ENCODE results near the gene YEATS2. TPM values are rescaled to one million over a fixed set of nuclear protein-coding genes. Genes with fewer than 3 reads are reported as not detected.

The YEATS2 gene
- polyA plus RNA-seq = 1 to 10 TPM; 5.8 to 9.0 TPM

DNA sequence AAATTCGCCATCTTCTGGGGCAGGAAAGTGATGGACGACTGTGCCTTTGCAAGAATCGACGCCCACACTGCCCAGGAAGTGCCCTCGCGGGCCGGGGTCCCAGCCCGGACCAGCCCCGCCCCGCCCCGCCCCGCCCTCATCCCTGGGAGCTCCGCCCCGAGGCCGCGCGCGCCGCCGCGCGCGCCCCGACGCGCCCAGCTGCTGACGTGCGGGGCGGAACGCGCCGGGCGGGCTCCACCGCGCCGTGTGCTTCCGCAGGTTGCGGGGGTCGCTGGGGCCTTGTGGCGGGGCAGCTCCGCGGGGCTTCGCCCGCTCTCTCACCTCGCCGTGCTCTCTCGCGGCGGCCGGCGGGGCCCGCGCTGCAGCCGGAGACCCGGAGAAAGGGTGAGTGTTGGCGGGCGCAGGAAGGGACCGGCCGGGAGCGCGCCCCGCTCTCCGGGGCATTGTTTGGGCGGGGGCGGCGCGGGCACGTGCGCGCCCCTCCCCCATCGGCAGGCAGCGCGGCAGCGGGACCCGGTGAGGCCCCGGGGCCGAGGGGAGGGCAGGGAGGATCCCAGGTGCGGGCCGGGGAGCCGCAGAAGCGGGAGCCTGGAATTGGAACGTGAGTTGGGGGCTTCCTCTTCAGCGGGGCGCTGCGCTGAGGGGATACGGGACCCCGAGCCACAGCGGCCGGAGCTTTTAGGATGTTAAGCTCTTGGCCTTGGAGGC lies at the start of gene YEATS2:
Gene YEATS2, plus strand, starts transcription at position 188 of the 708 bp plus-strand sequence. CDS start 17,366 bp downstream, outside the sequence.
- H3K9me3 ChIP-seq (ENCODE audit: control insufficient read depth in 2 of 2, insufficient read depth in 1 of 2, low read depth in 1 of 2, low read length in 1 of 2) = no peaks in the 10 kb centered on the region
- H3K36me3 ChIP-seq (ENCODE audit: control insufficient read depth in 2 of 2, insufficient read depth in 2 of 2, low read length in 1 of 2) = no peaks in the 10 kb centered on the region
- H3K4me1 ChIP-seq (ENCODE audit: control insufficient read depth in 2 of 2, insufficient read depth in 2 of 2, low read length in 1 of 2) = peaks cover 0 to 2% of the 10 kb centered on the region in 2 donors
- H3K27ac ChIP-seq (ENCODE audit: low read depth in 2 of 2, low read length in 1 of 2) = peak within 1 kb of the TSS; percentile 82 to 88
- H3K4me3 ChIP-seq (ENCODE audit: low read depth in 1 of 2, low read length in 2 of 2) = peak within 1 kb of the TSS; percentile 87 to 99
- no peaks in the 10 kb centered on the region for H3K27me3 ChIP-seq (ENCODE audit: control insufficient read depth in 1 of 2, insufficient read depth in 2 of 2, low read length in 2 of 2)
- WGBS, 2 donors = 1% methylated on average over 55 to 89 of the region's 89 CpGs

DNA sequence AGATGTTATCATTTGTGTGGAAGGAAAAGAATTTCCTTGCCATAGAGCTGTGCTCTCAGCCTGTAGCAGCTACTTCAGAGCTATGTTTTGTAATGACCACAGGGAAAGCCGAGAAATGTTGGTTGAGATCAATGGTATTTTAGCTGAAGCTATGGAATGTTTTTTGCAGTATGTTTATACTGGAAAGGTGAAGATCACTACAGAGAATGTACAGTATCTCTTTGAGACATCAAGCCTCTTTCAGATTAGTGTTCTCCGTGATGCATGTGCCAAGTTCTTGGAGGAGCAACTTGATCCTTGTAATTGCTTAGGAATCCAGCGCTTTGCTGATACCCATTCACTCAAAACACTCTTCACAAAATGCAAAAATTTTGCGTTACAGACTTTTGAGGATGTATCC lies 47.0 kb upstream of the YEATS2 start:
- H3K4me1 ChIP-seq (ENCODE audit: control insufficient read depth in 2 of 2, insufficient read depth in 2 of 2, low read length in 1 of 2) = no peaks in the 10 kb centered on the region
- H3K9me3 ChIP-seq (ENCODE audit: control insufficient read depth in 2 of 2, insufficient read depth in 1 of 2, low read depth in 1 of 2, low read length in 1 of 2) = peaks cover 3 to 10% of the 10 kb centered on the region in 2 donors
- no peak overlapping the region for H3K27ac ChIP-seq (ENCODE audit: low read depth in 2 of 2, low read length in 1 of 2)
- peaks cover 0 to 9% of the 10 kb centered on the region in 2 donors for H3K36me3 ChIP-seq (ENCODE audit: control insufficient read depth in 2 of 2, insufficient read depth in 2 of 2, low read length in 1 of 2)
- no peak overlapping the region for H3K4me3 ChIP-seq (ENCODE audit: low read depth in 1 of 2, low read length in 2 of 2)
- 94 to 96% methylated on average over 4 of the region's 4 CpGs for WGBS, 2 donors
- H3K27me3 ChIP-seq (ENCODE audit: control insufficient read depth in 1 of 2, insufficient read depth in 2 of 2, low read length in 2 of 2) = no peaks in the 10 kb centered on the region

DNA sequence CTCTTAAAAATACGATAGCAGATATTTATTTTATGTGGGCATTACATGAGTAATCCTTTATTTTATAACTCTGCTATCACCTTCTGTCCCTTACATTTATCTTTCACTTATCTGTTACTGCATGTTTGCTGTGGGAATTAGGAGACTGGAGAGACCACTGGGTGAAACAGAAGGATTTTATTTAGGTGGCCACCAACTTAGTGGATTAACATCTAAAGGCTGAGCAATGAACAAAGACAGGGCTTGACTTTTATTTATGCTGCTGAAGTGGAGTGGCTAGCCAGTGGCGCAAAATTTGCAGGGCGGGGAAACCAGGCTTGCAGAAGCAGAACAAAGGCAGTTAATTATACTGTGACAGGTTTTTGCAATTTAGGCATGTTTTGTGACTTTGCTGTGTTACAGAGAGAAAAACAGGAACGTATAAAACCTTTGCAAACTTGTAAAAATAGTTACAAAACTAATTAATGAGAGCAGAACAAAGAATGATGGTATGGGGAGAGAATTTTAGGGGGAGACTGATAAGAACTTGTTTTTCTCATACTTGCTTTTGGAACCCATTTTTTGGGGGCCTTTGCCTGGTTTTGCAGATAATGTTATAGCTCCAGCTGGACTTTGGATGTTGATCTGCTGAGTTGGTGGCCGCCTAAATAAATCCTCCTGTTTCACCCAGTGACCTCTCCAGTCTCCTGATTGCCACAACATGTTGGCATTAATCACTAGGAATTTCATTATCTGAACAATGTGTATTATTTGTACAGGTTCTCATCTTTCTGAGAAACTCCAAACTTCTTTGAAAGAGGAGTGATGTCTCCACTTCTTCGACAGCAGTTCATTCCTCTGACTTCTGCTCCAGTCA lies 44.2 kb upstream of the YEATS2 start:
- Histone ChIP-seq H3K9me3 (ENCODE audit: control insufficient read depth in 2 of 2, insufficient read depth in 1 of 2, low read depth in 1 of 2, low read length in 1 of 2) (peaks cover 3 to 10% of the 10 kb centered on the region in 2 donors), H3K4me3 (ENCODE audit: low read depth in 1 of 2, low read length in 2 of 2) (no peak overlapping the region), H3K27me3 (ENCODE audit: control insufficient read depth in 1 of 2, insufficient read depth in 2 of 2, low read length in 2 of 2) (no peaks in the 10 kb centered on the region), H3K27ac (ENCODE audit: low read depth in 2 of 2, low read length in 1 of 2) (no peak overlapping the region), H3K36me3 (ENCODE audit: control insufficient read depth in 2 of 2, insufficient read depth in 2 of 2, low read length in 1 of 2) (peaks cover 0 to 9% of the 10 kb centered on the region in 2 donors), H3K4me1 (ENCODE audit: control insufficient read depth in 2 of 2, insufficient read depth in 2 of 2, low read length in 1 of 2) (no peaks in the 10 kb centered on the region)
- WGBS, 2 donors = 86 to 97% methylated on average over 6 of the region's 6 CpGs

DNA sequence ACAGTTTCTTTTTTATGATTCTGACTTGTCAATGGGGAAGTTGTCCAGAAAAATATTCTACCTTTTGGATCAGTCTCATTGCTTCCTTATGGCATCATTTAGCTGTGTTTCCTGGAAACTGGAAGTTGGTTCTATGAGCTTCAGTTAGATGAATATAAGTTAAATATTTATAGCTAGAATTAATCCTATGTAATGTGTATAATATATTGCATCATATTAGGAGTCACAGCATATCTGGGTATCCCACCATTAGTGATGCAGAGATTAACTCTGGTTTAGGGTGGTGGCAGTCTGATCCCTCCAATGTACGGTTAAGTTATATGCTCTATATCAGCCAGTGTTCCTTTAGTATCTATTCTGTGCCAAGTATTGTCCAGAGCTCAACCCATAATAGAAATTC lies 42.9 kb upstream of the YEATS2 start:
- 95 to 100% methylated on average over 1 of the region's 1 CpG for WGBS, 2 donors

DNA sequence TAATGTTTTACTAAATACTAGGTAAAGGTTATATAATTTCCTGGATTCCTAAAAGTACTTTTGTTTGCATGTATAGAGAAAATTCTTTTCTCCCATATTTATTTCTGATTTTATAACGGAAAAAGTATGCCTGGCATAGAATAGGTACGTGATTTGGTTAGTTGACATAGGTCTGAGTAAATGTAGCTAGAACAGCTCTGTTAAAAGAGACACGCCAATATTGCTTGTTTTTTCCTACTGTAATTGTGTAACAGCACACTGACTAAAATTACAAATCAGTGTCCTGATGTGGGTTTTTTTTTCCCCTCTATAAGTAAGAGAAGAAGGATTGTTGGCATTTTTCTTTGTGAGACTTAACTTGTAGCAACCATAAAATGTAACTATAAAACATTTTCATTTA lies 35.5 kb upstream of the YEATS2 start:
- no peak overlapping the region for H3K27ac ChIP-seq (ENCODE audit: low read depth in 2 of 2, low read length in 1 of 2)
- peaks cover under 1 to 1% of the 10 kb centered on the region in 2 donors for H3K36me3 ChIP-seq (ENCODE audit: control insufficient read depth in 2 of 2, insufficient read depth in 2 of 2, low read length in 1 of 2)
- no peaks in the 10 kb centered on the region for H3K4me1 ChIP-seq (ENCODE audit: control insufficient read depth in 2 of 2, insufficient read depth in 2 of 2, low read length in 1 of 2)
- H3K9me3 ChIP-seq (ENCODE audit: control insufficient read depth in 2 of 2, insufficient read depth in 1 of 2, low read depth in 1 of 2, low read length in 1 of 2) = no peaks in the 10 kb centered on the region
- H3K4me3 ChIP-seq (ENCODE audit: low read depth in 1 of 2, low read length in 2 of 2) = no peak overlapping the region
- WGBS, 2 donors = 35 to 89% methylated on average over 3 of the region's 3 CpGs
- no peaks in the 10 kb centered on the region for H3K27me3 ChIP-seq (ENCODE audit: control insufficient read depth in 1 of 2, insufficient read depth in 2 of 2, low read length in 2 of 2)

More for the DNA sequence above, 42.9 kb upstream of the YEATS2 start:
- peaks cover 3 to 10% of the 10 kb centered on the region in 2 donors for H3K9me3 ChIP-seq (ENCODE audit: control insufficient read depth in 2 of 2, insufficient read depth in 1 of 2, low read depth in 1 of 2, low read length in 1 of 2)
- peaks cover 0 to 9% of the 10 kb centered on the region in 2 donors for H3K36me3 ChIP-seq (ENCODE audit: control insufficient read depth in 2 of 2, insufficient read depth in 2 of 2, low read length in 1 of 2)
- H3K4me3 ChIP-seq (ENCODE audit: low read depth in 1 of 2, low read length in 2 of 2) = no peak overlapping the region
- H3K27ac ChIP-seq (ENCODE audit: low read depth in 2 of 2, low read length in 1 of 2) = no peak overlapping the region
- no peaks in the 10 kb centered on the region for H3K27me3 ChIP-seq (ENCODE audit: control insufficient read depth in 1 of 2, insufficient read depth in 2 of 2, low read length in 2 of 2)
- H3K4me1 ChIP-seq (ENCODE audit: control insufficient read depth in 2 of 2, insufficient read depth in 2 of 2, low read length in 1 of 2) = no peaks in the 10 kb centered on the region

DNA sequence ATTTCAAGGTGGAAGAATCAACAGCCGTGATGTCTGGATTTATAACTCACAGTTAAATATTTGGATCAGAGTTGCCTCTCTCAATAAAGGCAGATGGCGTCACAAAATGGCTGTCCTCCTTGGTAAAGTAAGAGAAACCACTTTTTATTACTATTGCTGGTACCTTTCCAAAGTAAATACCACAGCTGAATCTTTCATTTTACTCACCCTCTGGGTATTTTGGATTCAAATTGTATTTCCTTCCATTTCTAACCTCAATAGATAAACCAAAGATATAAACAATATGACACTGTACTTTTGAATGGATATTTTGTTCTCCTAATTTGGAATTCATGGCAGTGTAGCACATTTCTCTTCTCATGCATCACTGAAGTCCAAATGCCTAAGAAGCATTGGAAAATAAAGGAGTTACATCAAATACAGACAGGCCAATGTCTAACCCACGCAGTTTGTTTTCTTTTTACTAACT lies 32.6 kb upstream of the YEATS2 start:
- Histone ChIP-seq H3K36me3 (ENCODE audit: control insufficient read depth in 2 of 2, insufficient read depth in 2 of 2, low read length in 1 of 2) (peaks cover 4 to 7% of the 10 kb centered on the region in 2 donors), H3K9me3 (ENCODE audit: control insufficient read depth in 2 of 2, insufficient read depth in 1 of 2, low read depth in 1 of 2, low read length in 1 of 2) (no peaks in the 10 kb centered on the region), H3K4me3 (ENCODE audit: low read depth in 1 of 2, low read length in 2 of 2) (no peak overlapping the region), H3K27ac (ENCODE audit: low read depth in 2 of 2, low read length in 1 of 2) (no peak overlapping the region), H3K27me3 (ENCODE audit: control insufficient read depth in 1 of 2, insufficient read depth in 2 of 2, low read length in 2 of 2) (no peaks in the 10 kb centered on the region), H3K4me1 (ENCODE audit: control insufficient read depth in 2 of 2, insufficient read depth in 2 of 2, low read length in 1 of 2) (no peaks in the 10 kb centered on the region)
- WGBS, 2 donors = 49 to 58% methylated on average over 3 of the region's 3 CpGs

DNA sequence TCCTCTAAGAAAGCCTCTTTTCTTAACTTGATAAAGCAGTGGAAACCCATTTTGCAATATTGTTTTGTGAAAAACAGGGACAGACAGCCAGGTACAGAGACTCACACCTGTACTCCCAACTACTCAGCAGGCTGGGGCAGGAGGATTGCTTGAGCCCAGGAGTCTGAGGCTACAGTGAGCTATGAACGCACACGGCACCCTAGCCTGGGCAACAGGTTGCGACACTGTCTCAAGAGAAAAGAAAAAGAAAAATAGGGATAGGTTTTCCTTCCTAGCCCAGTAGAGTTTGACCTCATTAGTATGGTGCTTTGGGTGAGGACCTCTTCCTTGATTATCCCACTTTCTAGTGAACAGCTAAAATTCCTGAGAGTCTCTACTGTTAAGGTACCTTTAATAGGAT lies 17.5 kb upstream of the YEATS2 start:
- Histone ChIP-seq H3K36me3 (ENCODE audit: control insufficient read depth in 2 of 2, insufficient read depth in 2 of 2, low read length in 1 of 2) (peaks cover 0 to 2% of the 10 kb centered on the region in 2 donors), H3K9me3 (ENCODE audit: control insufficient read depth in 2 of 2, insufficient read depth in 1 of 2, low read depth in 1 of 2, low read length in 1 of 2) (no peaks in the 10 kb centered on the region), H3K27me3 (ENCODE audit: control insufficient read depth in 1 of 2, insufficient read depth in 2 of 2, low read length in 2 of 2) (no peaks in the 10 kb centered on the region), H3K4me3 (ENCODE audit: low read depth in 1 of 2, low read length in 2 of 2) (no peak overlapping the region), H3K4me1 (ENCODE audit: control insufficient read depth in 2 of 2, insufficient read depth in 2 of 2, low read length in 1 of 2) (no peaks in the 10 kb centered on the region), H3K27ac (ENCODE audit: low read depth in 2 of 2, low read length in 1 of 2) (no peak overlapping the region)
- 92 to 95% methylated on average over 3 of the region's 3 CpGs for WGBS, 2 donors

DNA sequence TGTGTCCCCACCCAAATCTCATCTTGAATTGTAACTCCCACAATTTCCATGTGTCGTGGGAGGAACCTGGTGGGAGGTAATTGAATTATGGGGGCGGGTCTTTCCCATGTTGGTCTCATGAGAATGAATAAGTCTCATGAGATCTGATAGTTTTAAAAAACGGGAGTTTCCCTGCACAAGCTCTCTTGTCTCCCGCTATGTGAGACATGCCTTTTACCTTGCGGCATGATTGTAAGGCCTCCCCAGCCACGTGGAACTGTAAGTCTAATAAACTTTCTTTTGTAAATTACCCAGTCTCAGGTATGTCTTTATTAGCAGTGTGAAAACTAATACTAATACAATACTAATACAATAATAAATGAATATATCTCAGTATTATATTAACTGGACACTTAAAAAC lies 9.9 kb upstream of the YEATS2 start:
- H3K36me3 ChIP-seq (ENCODE audit: control insufficient read depth in 2 of 2, insufficient read depth in 2 of 2, low read length in 1 of 2) = no peaks in the 10 kb centered on the region
- WGBS, 2 donors = 88% methylated on average over 6 of the region's 6 CpGs
- no peaks in the 10 kb centered on the region for H3K9me3 ChIP-seq (ENCODE audit: control insufficient read depth in 2 of 2, insufficient read depth in 1 of 2, low read depth in 1 of 2, low read length in 1 of 2)
- H3K4me3 ChIP-seq (ENCODE audit: low read depth in 1 of 2, low read length in 2 of 2) = no peak overlapping the region
- no peak overlapping the region for H3K27ac ChIP-seq (ENCODE audit: low read depth in 2 of 2, low read length in 1 of 2)
- H3K27me3 ChIP-seq (ENCODE audit: control insufficient read depth in 1 of 2, insufficient read depth in 2 of 2, low read length in 2 of 2) = no peaks in the 10 kb centered on the region
- no peaks in the 10 kb centered on the region for H3K4me1 ChIP-seq (ENCODE audit: control insufficient read depth in 2 of 2, insufficient read depth in 2 of 2, low read length in 1 of 2)

DNA sequence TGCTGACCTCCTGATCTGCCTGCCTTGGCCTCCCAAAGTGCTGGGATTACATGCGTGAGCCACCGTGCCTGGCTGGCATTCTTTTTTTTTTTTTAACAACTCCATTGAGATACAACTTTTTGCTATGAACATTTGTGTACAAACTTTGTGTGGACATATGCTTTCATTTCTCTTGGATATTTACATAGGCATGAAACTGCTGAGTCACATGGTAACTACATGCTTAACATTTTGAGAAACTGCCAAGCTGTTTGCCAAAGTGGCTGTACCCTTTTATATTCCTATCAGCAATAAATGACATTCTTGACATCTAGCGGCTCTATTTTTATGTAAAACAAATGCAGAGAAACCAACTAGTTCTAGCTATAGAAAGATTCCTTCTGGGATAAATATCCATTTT lies 8.7 kb upstream of the YEATS2 start:
- no peaks in the 10 kb centered on the region for H3K27me3 ChIP-seq (ENCODE audit: control insufficient read depth in 1 of 2, insufficient read depth in 2 of 2, low read length in 2 of 2)
- no peaks in the 10 kb centered on the region for H3K4me1 ChIP-seq (ENCODE audit: control insufficient read depth in 2 of 2, insufficient read depth in 2 of 2, low read length in 1 of 2)
- no peaks in the 10 kb centered on the region for H3K9me3 ChIP-seq (ENCODE audit: control insufficient read depth in 2 of 2, insufficient read depth in 1 of 2, low read depth in 1 of 2, low read length in 1 of 2)
- no peaks in the 10 kb centered on the region for H3K36me3 ChIP-seq (ENCODE audit: control insufficient read depth in 2 of 2, insufficient read depth in 2 of 2, low read length in 1 of 2)
- H3K4me3 ChIP-seq (ENCODE audit: low read depth in 1 of 2, low read length in 2 of 2) = no peak overlapping the region
- 43 to 54% methylated on average over 3 of the region's 3 CpGs for WGBS, 2 donors
- no peak overlapping the region for H3K27ac ChIP-seq (ENCODE audit: low read depth in 2 of 2, low read length in 1 of 2)

Measured in esophagus (tissue), 2 donors.